ENCODE data around the gene DBI. TPM values are rescaled to one million over a fixed set of nuclear protein-coding genes. Genes with fewer than 3 reads are reported as not detected.
"Not testable (repeated sequence)": the region's sequence is repeated elsewhere in the genome, so short reads cannot be mapped to it uniquely, and the experiment has no call there.

The DBI gene
- total RNA-seq, 1 experiment from 2014 or later, result 310 TPM

DNA sequence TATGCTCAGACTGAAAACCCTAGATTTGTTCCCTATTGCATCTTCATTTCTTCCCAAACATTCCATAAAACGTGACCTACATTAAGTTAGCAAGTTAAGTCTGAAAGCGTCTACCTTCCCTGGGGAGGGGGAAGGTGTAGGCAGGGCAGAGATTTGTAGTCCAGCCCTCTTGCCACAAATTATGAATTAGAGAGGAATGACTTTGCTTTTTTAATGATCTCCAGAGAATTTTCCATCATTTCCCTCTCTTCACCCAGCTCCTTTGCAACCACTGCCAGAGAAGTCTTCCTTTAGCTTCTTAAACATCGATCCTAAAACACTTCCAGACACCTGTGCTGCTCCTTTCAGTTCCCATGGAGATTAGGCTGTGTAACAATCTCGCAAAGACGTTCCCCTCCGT lies 1.3 kb upstream of the DBI start:
- no peak for DNase-seq (ENCODE audit: low read depth)

DNA sequence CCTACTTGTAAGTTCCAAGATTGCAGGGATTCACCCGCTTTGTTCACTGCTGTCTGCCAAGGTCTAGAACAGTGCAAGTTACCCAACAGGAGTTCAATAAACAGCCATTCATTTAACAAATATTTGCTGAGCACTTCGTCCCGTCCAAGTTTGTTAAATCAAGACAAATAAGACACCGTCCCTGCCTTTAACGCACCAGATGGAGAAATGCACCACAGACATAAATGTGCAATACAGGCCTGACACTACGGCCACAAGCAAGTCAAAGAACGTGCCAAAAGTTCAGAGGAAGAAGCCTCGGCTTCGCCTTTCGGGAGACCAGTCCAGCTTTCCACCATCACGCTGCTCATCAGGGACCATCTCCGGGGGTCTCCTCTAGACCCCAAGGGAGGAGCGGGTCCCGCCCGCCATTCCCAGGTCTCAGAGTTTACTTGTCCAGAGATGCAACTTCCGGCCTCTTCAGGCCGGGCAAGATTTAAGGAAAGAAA lies 572 bp upstream of the DBI start:
- DNase-seq (ENCODE audit: low read depth), result peak; percentile 19

DNA sequence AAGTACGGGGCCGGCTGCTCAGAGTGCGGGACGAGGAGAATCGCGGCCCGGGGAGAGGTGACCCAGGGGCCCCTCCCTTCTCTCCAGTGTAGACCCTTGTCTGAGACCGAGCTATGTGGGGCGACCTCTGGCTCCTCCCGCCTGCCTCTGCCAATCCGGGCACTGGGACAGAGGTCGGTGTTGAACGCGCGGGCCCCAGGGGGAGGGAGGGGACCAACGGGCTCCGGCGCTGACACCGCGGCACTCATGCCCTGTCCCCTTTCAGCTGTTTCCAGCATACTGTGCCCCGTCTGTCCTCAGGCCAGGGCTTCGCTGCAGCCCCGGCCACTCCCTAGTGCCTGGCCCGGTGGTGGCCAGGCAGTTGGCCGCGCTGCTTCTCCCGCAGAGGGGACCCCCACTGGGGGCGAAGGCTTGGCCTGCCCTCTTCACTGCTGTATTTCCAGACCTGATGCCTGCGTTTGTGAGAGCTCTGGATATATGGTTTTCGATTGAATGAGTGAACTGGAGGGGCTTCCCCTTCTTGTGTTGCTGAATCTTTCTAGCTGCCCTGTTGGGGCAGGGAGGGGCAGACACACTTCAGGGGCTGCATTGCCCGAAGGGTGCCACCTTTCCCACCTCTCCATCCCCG lies 809 bp downstream of the DBI start:
- DNase-seq (ENCODE audit: low read depth), result peak; percentile 51

GRCh38 chr2:119369845-119370244 lies 3.1 kb downstream of the DBI start:
- no peak for DNase-seq (ENCODE audit: low read depth)

GRCh38 chr2:119371111-119371510 lies 4.3 kb downstream of the DBI start:
- peak; percentile 27 for DNase-seq (ENCODE audit: low read depth)

DNA sequence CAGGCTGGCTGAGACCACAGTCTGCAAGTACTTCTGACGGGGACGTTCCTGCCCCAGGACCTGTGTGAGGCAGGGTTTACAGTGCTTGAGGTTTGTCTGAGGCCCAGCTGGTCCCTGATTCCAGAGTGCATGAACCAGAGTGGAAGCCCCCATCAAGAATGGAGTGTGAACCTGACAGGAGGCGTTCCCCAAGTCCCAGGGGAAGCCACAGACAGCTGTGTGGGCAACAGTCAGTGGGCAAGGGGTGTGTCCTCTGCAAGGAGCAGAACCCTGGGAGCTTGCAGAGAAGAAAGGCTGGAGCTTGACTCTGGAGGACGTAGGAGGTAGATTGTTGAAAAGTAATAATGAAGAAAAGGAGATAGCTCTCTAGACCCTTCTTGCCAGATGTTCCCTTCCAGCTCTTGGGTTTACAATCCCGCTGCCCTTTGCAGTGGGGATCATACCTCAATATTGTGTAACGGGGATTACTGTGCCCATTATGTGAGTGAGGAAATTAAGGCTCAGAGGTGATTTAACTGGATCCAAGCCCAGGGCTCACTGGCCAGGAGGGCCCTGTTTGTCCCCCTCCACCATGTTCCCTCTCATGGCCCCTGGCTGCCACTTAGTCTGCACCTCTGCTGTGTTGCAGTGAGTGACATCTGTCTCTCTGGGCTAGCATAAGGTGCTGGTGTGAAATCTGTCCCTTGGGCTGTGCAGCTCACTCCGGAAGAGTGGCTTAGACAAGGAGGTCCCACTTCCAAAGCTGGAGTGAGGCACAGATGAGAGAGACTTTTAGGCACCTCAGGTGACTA lies 6.2 kb downstream of the DBI start:
- no peak for DNase-seq (ENCODE audit: low read depth)

DNA sequence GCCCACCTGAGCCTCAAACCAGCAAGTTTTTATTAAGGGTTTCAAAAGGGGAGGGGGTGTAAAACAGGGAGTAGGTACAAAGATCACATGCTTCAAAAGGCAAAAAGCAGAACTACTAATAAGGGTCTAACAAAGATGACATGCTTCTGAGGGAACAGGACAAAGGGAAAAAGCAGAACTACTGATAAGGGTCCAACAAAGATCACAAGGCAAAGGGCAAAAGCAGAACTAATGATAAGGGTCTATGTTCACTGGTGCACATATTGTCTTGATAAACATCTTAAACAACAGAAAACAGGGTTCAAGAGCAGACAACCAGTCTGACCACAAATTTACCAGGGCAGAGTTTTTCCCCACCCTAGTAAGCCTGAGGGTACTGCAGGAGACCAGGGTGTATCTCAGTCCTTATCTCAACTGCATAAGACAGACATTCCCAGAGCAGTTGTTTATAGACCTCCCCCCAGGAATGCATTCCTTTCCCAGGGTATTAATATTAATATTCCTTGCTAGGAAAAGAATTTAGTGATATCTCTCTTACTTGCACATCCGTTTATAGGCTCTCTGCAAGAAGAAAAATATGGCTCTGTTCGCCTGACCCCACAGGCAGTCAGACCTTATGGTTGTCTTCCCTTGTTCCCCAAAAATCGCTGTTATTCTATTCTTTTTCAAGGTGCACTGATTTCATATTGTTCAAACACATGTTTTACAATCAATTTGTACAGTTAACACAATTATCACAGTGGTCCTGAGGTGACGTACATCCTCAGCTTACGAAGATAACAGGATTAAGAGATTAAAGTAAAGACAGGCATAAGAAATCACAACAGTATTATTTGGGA lies 7.3 kb downstream of the DBI start:
- not testable (repeated sequence) for DNase-seq (ENCODE audit: low read depth)

- not testable (repeated sequence) for DNase-seq (ENCODE audit: low read depth)
Observed at GRCh38 chr2:119376406-119376805, 9.6 kb downstream of the DBI start.

DNA sequence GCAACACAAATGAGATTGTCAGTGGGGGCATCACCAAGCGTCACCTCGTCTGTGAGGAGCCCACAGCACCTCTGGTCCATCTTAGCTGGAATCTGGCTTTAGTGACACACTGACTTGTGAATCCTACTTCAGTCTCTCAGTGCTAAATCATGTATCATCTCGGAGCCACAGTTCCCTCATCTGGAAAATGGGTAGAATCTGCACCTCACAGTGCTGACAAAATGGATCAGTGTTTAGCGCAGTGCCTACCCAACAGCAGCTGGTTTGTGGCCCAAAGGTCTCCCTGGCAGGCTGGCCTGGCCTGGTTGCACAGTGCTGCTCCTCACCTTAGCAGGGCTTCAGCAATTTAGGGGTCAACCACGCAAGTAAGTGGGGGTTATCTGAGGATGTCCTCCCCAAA lies 10.0 kb downstream of the DBI start:
- DNase-seq (ENCODE audit: low read depth), result no peak

DNA sequence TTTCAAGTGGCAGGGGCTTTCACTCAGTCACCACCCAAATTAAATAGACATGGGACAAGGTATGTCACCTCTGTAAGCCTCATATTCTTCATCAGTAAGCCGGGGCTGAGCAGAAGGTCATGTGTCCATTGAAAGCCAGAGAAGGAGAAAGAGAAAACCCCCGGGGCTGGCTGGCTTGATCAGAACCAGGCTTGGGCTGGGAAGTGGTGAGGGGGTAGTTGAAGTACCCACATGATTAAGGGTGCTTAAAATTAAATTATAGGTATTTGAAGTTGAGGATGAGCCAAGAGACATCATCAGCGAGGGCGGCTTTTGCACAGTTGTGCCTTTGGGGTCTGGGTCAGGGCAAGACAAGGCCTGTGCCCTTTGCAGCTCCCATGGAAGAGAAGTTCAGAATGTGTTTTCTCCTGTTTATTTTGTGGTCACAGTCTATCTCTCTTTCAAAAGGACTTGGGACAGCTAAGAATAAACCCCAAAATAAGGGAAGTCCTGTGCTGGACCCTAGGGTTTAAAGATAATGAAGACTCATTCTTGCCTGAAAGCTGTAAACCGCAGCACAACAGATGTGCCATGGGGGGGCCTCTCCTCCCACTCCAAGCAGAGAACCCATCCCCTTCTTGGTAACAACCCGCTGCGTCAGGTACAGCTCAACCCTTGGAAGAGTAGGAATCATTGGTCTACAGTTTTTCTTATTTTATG lies 10.7 kb downstream of the DBI start:
- no peak for DNase-seq (ENCODE audit: low read depth)

DNA sequence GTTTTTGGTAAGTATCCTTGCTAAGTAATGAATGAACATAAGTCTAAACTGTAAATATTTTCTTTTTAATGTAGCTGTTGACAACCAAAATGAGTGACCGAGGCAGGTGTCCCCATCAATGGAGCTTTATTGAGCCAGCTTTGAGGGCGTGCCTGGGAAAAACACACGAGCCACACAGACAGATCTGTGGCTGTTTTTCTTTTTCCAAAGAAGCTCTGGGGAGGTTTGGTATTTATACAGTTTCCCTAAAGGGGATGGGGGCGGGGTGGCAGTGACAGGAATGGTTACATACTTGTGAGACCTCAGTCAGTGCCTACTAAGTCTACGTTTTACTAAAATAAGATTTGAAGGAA lies 11.2 kb downstream of the DBI start:
- no peak for DNase-seq (ENCODE audit: low read depth)

DNA sequence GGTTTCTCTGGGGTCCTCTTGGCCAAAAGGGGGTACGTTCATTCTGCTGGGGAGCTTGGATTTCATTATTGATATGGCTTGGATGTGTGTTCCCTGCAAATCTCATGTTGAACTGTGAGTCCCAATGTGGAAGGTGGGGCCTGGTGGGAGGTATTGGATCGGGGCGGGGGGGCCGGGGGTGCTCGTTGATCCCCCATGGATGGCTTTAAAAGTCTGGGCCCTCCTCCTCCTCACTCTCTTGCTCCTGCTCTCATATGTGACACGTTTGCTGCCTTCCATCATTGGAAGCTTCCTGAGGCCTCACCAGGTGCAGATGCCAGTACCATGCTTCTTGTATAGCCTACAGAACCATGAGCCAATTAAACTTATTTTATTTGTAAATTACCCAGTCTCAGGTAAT lies 11.8 kb downstream of the DBI start:
- no peak for DNase-seq (ENCODE audit: low read depth)

GRCh38 chr2:119383410-119384140 lies 16.8 kb downstream of the DBI start:
- DNase-seq (ENCODE audit: low read depth), result no peak

DNA sequence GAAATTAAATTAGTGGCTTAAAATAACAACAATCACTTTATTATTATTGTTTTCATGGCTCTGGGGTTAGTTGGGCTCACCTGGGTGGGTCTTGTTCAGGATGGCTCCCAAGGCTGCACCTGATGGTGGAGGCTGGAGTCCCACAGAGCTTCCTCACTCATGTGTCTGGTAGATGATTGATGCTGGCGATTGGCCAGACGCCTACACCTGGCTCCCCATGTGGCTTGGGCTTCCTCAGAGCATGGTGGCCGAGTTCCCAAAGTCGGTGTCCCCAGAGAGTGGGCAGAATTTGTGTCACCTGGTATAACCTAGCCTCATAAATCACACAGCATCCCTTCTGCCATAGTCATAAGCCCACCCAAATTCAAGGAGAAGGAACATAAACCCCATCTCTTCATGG lies 18.2 kb downstream of the DBI start:
- no peak for DNase-seq (ENCODE audit: low read depth)

- no peak for DNase-seq (ENCODE audit: low read depth)
Observed at GRCh38 chr2:119385466-119385865, 18.7 kb downstream of the DBI start.

DNA sequence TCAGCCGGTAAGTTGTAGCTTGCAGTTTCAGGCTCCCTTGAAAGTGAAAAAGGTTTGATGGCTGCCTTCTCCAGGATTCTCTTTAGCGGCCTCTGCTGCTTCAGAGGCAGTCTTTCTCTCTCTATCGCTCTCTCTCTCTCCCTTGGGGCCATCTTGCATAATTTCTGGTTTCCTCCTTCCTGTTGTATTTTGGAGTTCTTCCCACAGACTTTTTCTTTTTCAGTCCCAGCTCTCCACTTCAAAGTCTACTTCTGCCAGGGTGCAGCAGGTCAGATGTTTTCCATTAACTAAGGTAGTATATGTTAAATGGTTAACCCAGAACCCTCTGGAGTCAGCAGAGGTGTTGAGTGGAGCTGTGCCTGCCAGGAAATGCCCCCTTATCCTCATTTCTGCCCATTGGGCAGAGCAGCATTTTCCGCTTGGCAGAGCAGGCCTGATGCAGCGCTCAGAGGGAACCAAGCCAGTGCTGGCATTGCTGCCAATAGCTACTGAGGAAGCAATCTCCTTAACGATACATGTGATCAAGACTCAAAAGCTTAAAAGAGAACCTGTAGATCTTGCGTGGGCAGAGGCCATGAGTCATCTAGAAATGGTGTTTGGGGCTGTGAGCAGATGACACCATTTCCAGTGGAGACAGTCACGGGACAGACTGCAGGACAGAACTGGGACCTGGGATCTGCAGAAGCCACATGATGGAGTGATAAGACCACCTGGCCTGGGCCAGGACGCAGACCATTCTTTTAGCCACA lies 20.8 kb downstream of the DBI start:
- peak; percentile 95 for DNase-seq (ENCODE audit: low read depth)

GRCh38 chr2:119389615-119390306 lies 23.0 kb downstream of the DBI start:
- DNase-seq (ENCODE audit: low read depth), result peak; percentile 82

- no peak for DNase-seq (ENCODE audit: low read depth)
Observed at GRCh38 chr2:119393971-119394748, 27.4 kb downstream of the DBI start.

DNA sequence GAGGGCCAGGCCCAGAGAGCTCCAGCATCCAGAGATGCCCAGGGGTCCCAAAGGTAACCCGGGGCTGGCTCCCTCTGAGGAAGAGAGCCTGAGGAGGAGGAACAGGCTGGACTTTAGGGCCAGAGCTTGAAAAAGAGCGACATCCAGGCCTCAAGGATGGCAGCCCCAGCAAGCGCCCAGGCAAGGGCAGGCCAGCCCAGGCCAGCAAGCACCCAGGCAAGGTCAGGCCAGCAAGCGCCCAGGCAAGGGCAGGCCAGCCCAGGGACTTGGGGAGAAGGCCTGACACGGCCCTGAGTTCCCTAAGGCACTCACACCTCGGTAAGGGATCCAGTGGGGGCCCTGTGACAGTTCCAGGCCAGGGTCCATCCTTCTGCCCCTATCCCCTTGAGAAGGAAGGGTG lies 30.4 kb downstream of the DBI start:
- no peak for DNase-seq (ENCODE audit: low read depth)
